Stimulated activated CD4-positive, alpha-beta T cell treated with anti-CD3 and anti-CD28 coated beads, Interleukin-2, amount 100 ng/mL, for 4 hours (primary cell): ENCODE measurements around the gene KRTAP5-4.
A peak's percentile ranks its signal among the peaks of the same experiment; 100 is the strongest.

Experiments
- DNase-seq: peaks from one replicate; pipeline ENCODE4 v3.0.0-alpha.2; 2020; ENCODE audit warnings: low read depth

The KRTAP5-4 gene

DNA sequence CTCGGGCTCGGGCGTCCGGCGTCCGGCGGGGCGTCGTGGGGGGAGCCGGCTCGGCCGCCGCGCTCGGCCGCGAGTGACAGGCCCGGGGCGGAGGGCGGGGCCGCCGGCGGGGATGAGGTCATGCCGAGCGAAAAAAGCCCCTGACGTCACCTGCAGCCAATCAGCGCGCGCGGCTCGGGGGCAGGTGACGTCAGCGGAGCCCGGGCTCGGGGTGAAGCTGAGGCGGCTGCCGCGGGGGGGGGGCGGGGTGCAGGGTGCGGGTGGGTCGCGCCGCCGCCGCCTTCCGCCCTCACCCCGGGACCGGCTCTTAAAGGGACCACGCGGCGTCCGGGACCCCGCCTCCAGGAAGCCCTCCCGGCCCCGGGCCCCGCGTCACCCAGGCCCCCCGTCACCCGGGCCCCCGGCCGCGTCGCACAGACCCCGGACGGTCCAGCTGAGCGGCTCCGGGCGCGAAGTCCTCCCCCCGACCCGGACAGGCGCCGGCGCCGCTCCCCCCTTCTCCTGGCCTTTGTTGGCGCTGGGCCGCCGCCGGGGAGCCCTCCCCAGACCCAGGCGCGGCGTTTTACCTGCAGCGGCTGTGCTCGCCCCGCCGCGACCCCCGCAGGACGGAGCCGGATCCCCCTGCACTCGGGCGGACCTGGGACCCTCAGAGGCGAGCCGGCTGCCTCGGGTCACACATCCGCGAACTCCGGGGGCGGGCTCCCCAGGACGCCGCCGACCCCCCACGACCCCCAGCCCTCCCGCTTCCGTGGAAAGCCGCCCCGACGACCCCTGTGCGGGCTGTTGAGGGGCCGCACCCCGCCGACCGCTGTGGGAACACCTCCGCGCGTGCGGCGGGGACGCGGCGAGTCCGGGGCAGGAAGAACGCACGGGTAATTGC lies 49.5 kb downstream of the KRTAP5-4 start, which contains the start of gene DUSP8:
DUSP8 (minus strand) TSS at position 75 of the 880 bp plus-strand sequence. CDS start 6,445 bp downstream, outside the sequence.
- DNase-seq, result peak; percentile 93

DNA sequence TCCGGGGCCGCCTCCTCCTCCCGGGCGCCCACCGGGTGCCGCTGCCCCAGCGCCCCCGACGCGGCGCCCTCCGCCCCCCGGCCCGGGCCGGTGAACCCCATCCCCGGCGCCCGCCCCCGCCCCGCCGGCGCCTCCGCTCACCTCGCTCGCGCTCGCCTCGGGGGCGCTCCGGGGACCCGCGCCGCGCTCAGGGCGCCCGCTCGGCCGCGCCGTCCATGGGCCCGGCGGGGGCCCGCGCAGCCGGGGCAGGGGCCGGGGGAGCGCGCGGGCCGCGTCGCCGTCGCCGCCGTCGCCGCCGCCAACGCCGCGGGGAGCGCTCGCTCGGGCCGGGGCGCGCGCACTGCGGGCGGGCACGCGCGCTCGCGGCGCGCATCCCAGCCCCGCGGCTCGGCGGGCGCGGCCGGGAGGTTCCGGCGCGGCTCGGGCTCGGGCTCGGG lies 50.2 kb downstream of the KRTAP5-4 start:
- no peak for DNase-seq
